Measurements from ENCODE around the gene TOP2B. TPM values are rescaled to one million over a fixed set of nuclear protein-coding genes. Genes with fewer than 3 reads are reported as not detected.

TOP2B gene
- total RNA-seq, 1 experiment from 2014 or later = 106 TPM

DNA sequence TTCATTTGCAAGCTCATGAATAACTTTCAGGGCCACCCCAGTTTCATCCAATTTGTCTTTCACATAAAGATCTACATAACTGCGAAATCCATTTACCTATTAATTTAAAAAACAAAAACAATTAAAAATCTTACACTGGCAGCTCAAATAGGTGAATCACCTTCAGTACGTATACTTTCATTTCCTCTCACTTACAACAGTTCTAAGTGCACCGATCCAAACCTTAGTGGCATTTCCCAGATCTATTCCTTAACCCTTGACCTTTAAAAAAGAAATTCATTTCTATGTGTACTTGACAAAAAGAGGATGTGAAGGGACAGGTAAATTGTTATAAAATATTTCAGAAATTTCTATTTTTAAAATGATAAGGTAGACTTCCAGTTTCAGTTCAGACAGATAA lies 30.8 kb downstream of the TOP2B start:
- no peak overlapping the region for H2AFZ ChIP-seq
- H3K9me2 ChIP-seq (ENCODE audit: insufficient read depth) = no peaks in the 10 kb centered on the region
- no peaks in the 10 kb centered on the region for H3K4me1 ChIP-seq (replicated peaks; ENCODE audit: insufficient read depth)
- ChIA-PET CTCF (no interaction called here), POLR2A (ENCODE audit: unreplicated experiment) (no interaction called here)
- no peak overlapping the region for H3K4me2 ChIP-seq
- H3K9me3 ChIP-seq (ENCODE audit: insufficient read depth, low read depth) = 0 out of 2 replicates have a peak, but pooled peaks cover 3% of the 10 kb centered on the region
- no peaks in the 10 kb centered on the region for H3K27me3 ChIP-seq (ENCODE audit: insufficient read depth, low read depth)
- no peaks in the 10 kb centered on the region for H3K79me2 ChIP-seq (ENCODE audit: low read depth)
- intact Hi-C loops (cut with micrococcal nuclease; ENCODE audit: unreplicated experiment) = no loop called here
- peaks cover 26% of the 10 kb centered on the region for H3K36me3 ChIP-seq (ENCODE audit: low read depth)
- peaks cover 5% of the 10 kb centered on the region; the same call in 1 of the 2 replicates for H4K20me1 ChIP-seq (ENCODE audit: insufficient read depth)
- TF ChIP-seq, protein P1, sequence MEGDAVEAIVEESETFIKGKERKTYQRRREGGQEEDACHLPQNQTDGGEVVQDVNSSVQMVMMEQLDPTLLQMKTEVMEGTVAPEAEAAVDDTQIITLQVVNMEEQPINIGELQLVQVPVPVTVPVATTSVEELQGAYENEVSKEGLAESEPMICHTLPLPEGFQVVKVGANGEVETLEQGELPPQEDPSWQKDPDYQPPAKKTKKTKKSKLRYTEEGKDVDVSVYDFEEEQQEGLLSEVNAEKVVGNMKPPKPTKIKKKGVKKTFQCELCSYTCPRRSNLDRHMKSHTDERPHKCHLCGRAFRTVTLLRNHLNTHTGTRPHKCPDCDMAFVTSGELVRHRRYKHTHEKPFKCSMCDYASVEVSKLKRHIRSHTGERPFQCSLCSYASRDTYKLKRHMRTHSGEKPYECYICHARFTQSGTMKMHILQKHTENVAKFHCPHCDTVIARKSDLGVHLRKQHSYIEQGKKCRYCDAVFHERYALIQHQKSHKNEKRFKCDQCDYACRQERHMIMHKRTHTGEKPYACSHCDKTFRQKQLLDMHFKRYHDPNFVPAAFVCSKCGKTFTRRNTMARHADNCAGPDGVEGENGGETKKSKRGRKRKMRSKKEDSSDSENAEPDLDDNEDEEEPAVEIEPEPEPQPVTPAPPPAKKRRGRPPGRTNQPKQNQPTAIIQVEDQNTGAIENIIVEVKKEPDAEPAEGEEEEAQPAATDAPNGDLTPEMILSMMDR (conservative IDR thresholded peaks at IDR 0.05) = no peak
- TF ChIP-seq EZH2 (IDR thresholded peaks at IDR 0.05; ENCODE audit: low read depth) = no peak
- no peaks in the 10 kb centered on the region; the same call in 1 of the 2 replicates for H3F3A ChIP-seq (ENCODE audit: insufficient read depth, low read depth)
- H3K27ac ChIP-seq = no peak overlapping the region
- H3K4me3 ChIP-seq = no peak overlapping the region
- BruUV-seq (replicated peaks) = no TSS peak
- no peak for DNase-seq

DNA sequence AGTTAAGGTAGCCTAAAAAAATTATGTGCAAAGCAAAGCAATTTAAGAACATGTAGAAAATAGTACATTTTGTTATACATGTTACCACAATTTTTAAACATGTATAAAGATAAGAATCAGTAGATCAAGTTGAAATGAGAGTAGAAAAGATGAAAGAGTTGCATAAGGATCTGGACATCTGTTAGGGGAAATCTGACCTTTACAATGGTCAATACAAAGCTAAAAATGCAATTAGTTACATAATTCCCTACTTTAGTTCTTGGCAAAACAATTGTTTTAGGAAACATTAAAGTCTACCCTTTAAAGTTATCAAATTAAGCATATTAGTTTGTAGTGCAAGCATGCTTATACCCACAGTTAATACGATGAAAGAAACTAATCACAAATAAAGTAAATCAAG lies 32.7 kb downstream of the TOP2B start:
- H3K36me3 ChIP-seq (ENCODE audit: low read depth) = peaks cover 30% of the 10 kb centered on the region
- intact Hi-C loops (cut with micrococcal nuclease; ENCODE audit: unreplicated experiment) = no loop called here
- no peaks in the 10 kb centered on the region for H3K27me3 ChIP-seq (ENCODE audit: insufficient read depth, low read depth)
- no peaks in the 10 kb centered on the region for H3K4me1 ChIP-seq (replicated peaks; ENCODE audit: insufficient read depth)
- H3K4me2 ChIP-seq = no peak overlapping the region
- ChIA-PET POLR2A (ENCODE audit: unreplicated experiment) (no interaction called here), CTCF (no interaction called here)
- no peak overlapping the region for H3K27ac ChIP-seq
- no peaks in the 10 kb centered on the region for H3K79me2 ChIP-seq (ENCODE audit: low read depth)
- H3K9me2 ChIP-seq (ENCODE audit: insufficient read depth) = no peaks in the 10 kb centered on the region
- H3K4me3 ChIP-seq = no peak overlapping the region
- peaks cover 5% of the 10 kb centered on the region; the same call in 1 of the 2 replicates for H4K20me1 ChIP-seq (ENCODE audit: insufficient read depth)
- no TSS peak for BruUV-seq (replicated peaks)
- no peaks in the 10 kb centered on the region; the same call in 1 of the 2 replicates for H3F3A ChIP-seq (ENCODE audit: insufficient read depth, low read depth)
- TF ChIP-seq, protein P1 (conservative IDR thresholded peaks at IDR 0.05) = no peak
- TF ChIP-seq EZH2 (IDR thresholded peaks at IDR 0.05; ENCODE audit: low read depth) = no peak
- 0 out of 2 replicates have a peak, but pooled peaks cover 3% of the 10 kb centered on the region for H3K9me3 ChIP-seq (ENCODE audit: insufficient read depth, low read depth)
- DNase-seq = no peak
- H2AFZ ChIP-seq = no peak overlapping the region

DNA sequence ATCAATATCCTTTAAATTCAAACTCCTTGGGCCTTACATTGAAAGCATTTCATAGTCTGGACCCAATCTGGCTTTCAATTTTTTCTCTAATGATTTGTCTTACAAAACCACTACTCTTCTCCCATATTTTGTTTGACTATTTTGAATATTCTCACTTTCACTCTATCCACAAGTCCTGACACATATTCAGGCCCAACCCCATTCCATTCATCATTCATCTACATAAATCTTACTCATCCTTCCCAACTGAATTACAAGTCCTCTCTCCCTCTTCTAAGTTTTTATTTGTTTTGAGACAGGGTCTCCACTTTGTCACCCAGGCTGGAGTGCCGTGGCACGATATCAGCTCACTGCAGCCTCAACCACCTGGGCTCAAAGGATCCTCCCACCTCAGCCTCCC lies 43.6 kb downstream of the TOP2B start:
- H3K4me2 ChIP-seq = no peak overlapping the region
- no peaks in the 10 kb centered on the region for H3K79me2 ChIP-seq (ENCODE audit: low read depth)
- no peaks in the 10 kb centered on the region for H4K20me1 ChIP-seq (ENCODE audit: insufficient read depth)
- no peak for DNase-seq
- H3F3A ChIP-seq (ENCODE audit: insufficient read depth, low read depth) = no peaks in the 10 kb centered on the region
- ChIA-PET POLR2A (ENCODE audit: unreplicated experiment) (no interaction called here), CTCF (no interaction called here)
- H3K27me3 ChIP-seq (ENCODE audit: insufficient read depth, low read depth) = no peaks in the 10 kb centered on the region
- H3K9me3 ChIP-seq (ENCODE audit: insufficient read depth, low read depth) = no peaks in the 10 kb centered on the region
- TF ChIP-seq EZH2 (IDR thresholded peaks at IDR 0.05; ENCODE audit: low read depth) = no peak
- no TSS peak for BruUV-seq (replicated peaks)
- peaks cover 15% of the 10 kb centered on the region for H3K36me3 ChIP-seq (ENCODE audit: low read depth)
- H3K4me3 ChIP-seq = no peak overlapping the region
- H2AFZ ChIP-seq = no peak overlapping the region
- intact Hi-C loops (cut with micrococcal nuclease; ENCODE audit: unreplicated experiment) = no loop called here
- peaks cover 3% of the 10 kb centered on the region; the same call in 1 of the 2 replicates for H3K9me2 ChIP-seq (ENCODE audit: insufficient read depth)
- no peak overlapping the region for H3K27ac ChIP-seq
- H3K4me1 ChIP-seq (replicated peaks; ENCODE audit: insufficient read depth) = no peaks in the 10 kb centered on the region

DNA sequence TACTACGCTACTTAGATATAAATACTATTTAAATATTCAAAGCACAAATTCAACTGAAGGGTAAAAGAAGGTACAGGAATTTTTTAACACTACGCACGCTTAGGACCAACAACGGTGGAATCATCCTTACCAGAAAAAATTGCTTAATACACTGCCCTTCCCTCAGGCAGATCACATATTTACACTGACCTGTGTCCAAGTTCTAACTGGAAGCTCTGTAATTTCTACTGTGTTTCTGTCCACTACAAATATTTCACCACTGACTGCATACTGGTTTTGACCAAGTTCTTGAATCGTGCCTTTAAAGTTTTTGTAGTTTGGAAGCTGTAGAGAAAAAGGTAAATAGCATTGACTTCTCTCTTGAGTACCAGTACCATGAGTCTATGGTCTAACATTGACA lies 44.2 kb downstream of the TOP2B start:
- no peak overlapping the region for H2AFZ ChIP-seq
- H3K79me2 ChIP-seq (ENCODE audit: low read depth) = no peaks in the 10 kb centered on the region
- no peak overlapping the region for H3K4me2 ChIP-seq
- H4K20me1 ChIP-seq (ENCODE audit: insufficient read depth) = no peaks in the 10 kb centered on the region
- H3F3A ChIP-seq (ENCODE audit: insufficient read depth, low read depth) = no peaks in the 10 kb centered on the region
- H3K36me3 ChIP-seq (ENCODE audit: low read depth) = peaks cover 15% of the 10 kb centered on the region
- no peak overlapping the region for H3K4me3 ChIP-seq
- H3K9me2 ChIP-seq (ENCODE audit: insufficient read depth) = peaks cover 3% of the 10 kb centered on the region; the same call in 1 of the 2 replicates
- BruUV-seq (replicated peaks) = no TSS peak
- H3K27ac ChIP-seq = no peak overlapping the region
- TF ChIP-seq, protein P1 (conservative IDR thresholded peaks at IDR 0.05) = no peak
- TF ChIP-seq EZH2 (IDR thresholded peaks at IDR 0.05; ENCODE audit: low read depth) = no peak
- CTCF ChIA-PET = no interaction called here
- no peaks in the 10 kb centered on the region for H3K9me3 ChIP-seq (ENCODE audit: insufficient read depth, low read depth)
- intact Hi-C loops (cut with micrococcal nuclease; ENCODE audit: unreplicated experiment) = no loop called here
- POLR2A ChIA-PET (ENCODE audit: unreplicated experiment) = no interaction called here
- H3K27me3 ChIP-seq (ENCODE audit: insufficient read depth, low read depth) = no peaks in the 10 kb centered on the region
- no peak for DNase-seq
- no peaks in the 10 kb centered on the region for H3K4me1 ChIP-seq (replicated peaks; ENCODE audit: insufficient read depth)
